HepG2 (cell line): ENCODE data around the gene THRAP3. TPM values are rescaled to one million over a fixed set of nuclear protein-coding genes. Genes with fewer than 3 reads are reported as not detected.

Experiments
- ATAC-seq: fragments of 200-7000 bp; cut with Tn5 transposase; 3 replicates; pipeline ENCODE4 v1.9.1; 2020; ENCODE audit warnings: mild to moderate bottlenecking, moderate library complexity
- BruUV-seq: library from RNA; stranded (reverse); fragments of 400-500 nt; replicated peaks from 2 replicates; lab custom pipeline; 2021; lab: Mats Ljungman, UMichigan
- CTCF ChIA-PET: fragments of 300-600 bp; formaldehyde crosslinking; extraction: SDS; loops from one replicate; lab custom pipeline; 2021; ENCODE audit warnings: low total read pairs, inconsistent platforms, low intra/inter-chr PET ratio; lab: Yijun Ruan, JAX
- POLR2A ChIA-PET: fragments of 350-600 bp; sonication (Branson Sonifier 250); formaldehyde crosslinking; loops from one replicate; lab custom pipeline; 2020; ENCODE audit warnings: antibody characterized with exemption, inconsistent platforms; lab: Yijun Ruan, JAX
- DNase-seq: peaks from one replicate; pipeline ENCODE4 v3.0.0-alpha.2; 2015; ENCODE audit warnings: low spot score
- FAIRE-seq: peaks from 3 replicates; lab custom pipeline; 2011; peaks lifted over from hg19 to GRCh38; lab: Jason Lieb, UNC
- H2AFZ ChIP-seq: one replicate; pipeline ENCODE4 v1.6.1; 2011; ENCODE audit warnings: low read length, inconsistent platforms
- H3K27ac ChIP-seq: fragments of 300-600 bp; 3 replicates; pipeline ENCODE4 v1.8.0; 2011; ENCODE audit warnings: mixed run types, mild to moderate bottlenecking, mixed read lengths, low read length, inconsistent platforms; ENCODE audit not compliant: insufficient read depth; ENCODE audit errors: extremely low read length
- H3K27me3 ChIP-seq, 2 experiments: fragments of 200-600 bp in 1 of 2; 2 replicates in 1 of 2; 3 replicates in 1 of 2; pipeline versions ENCODE4 v1.6.0 to v1.8.0; 2011; ENCODE audit warnings: low read length in 2 of 2, mild to moderate bottlenecking in 2 of 2, moderate library complexity in 2 of 2, inconsistent platforms in 1 of 2; ENCODE audit not compliant: insufficient read depth in 2 of 2, control insufficient read depth in 1 of 2
- H3K36me3 ChIP-seq, 2 experiments: fragments of 200-600 bp in 1 of 2; replicated peaks in 1 of 2; 2 replicates in 1 of 2; 3 replicates in 1 of 2; pipeline versions ENCODE4 v1.5.1 to v1.8.0; 2011; ENCODE audit warnings: low read length in 2 of 2, inconsistent platforms in 1 of 2; ENCODE audit not compliant: insufficient read depth in 2 of 2, control insufficient read depth in 1 of 2
- H3K4me1 ChIP-seq: 2 replicates; pipeline ENCODE4 v1.5.1; 2012; ENCODE audit warnings: low read length, inconsistent platforms; ENCODE audit not compliant: insufficient read depth
- H3K4me2 ChIP-seq: 2 replicates; pipeline ENCODE4 v1.6.0; 2011; ENCODE audit warnings: low read depth, low read length, inconsistent platforms
- H3K4me3 ChIP-seq, 3 experiments: fragments of 200-600 bp in 1 of 3; sonication (generic), shearing (Covaris generic) in 1 of 3; replicated peaks in 1 of 3; 2 replicates each; pipeline ENCODE4 v1.5.1; 2011 to 2016; ENCODE audit warnings: low read length in 3 of 3, inconsistent platforms in 2 of 3, low read depth in 2 of 3, mild to moderate bottlenecking in 2 of 3, control low read depth in 1 of 3, mixed read lengths in 1 of 3; ENCODE audit not compliant: insufficient read depth in 1 of 3
- H3K79me2 ChIP-seq: one replicate; pipeline ENCODE4 v1.6.1; 2011; ENCODE audit warnings: low read length, inconsistent platforms; ENCODE audit not compliant: insufficient read depth
- H3K9ac ChIP-seq: 2 replicates; pipeline ENCODE4 v1.6.0; 2011; ENCODE audit warnings: mild to moderate bottlenecking, low read depth, low read length, inconsistent platforms; ENCODE audit not compliant: insufficient read depth
- H3K9me3 ChIP-seq: 2 replicates; pipeline ENCODE4 v1.5.1; 2012; ENCODE audit warnings: mild to moderate bottlenecking, low read length
- H4K20me1 ChIP-seq: 2 replicates; pipeline ENCODE4 v1.6.0; 2011; ENCODE audit warnings: inconsistent platforms, mild to moderate bottlenecking, low read length, moderate library complexity; ENCODE audit not compliant: insufficient read depth
- ARNTL ChIP-seq: sonication (generic); formaldehyde crosslinking; IDR thresholded peaks from 2 replicates; pipeline ENCODE4 v1.4.0; 2020; ENCODE audit warnings: mild to moderate bottlenecking, missing genetic modification reagents
- ATF7-NPFF ChIP-seq: sonication (generic); formaldehyde crosslinking; IDR thresholded peaks from 2 replicates; pipeline ENCODE4 v1.8.1; 2023; ENCODE audit warnings: mild to moderate bottlenecking, low read depth, missing genetic modification reagents, moderate library complexity
- BRCA1 ChIP-seq: sonication (generic); formaldehyde crosslinking; IDR thresholded peaks from 2 replicates; pipeline ENCODE4 v1.4.0; 2020; ENCODE audit warnings: missing genetic modification reagents
- CCAR2 ChIP-seq: fragments of 200-400 bp; formaldehyde crosslinking; optimal IDR thresholded peaks from 2 replicates; pipeline ENCODE3; 2018; ENCODE audit warnings: low read depth, mild to moderate bottlenecking, low read length, moderate library complexity
- CENPT ChIP-seq: sonication (generic); formaldehyde crosslinking; IDR thresholded peaks from 2 replicates; pipeline ENCODE4 v1.8.0; 2022; ENCODE audit warnings: low read depth, mild to moderate bottlenecking, moderate library complexity, missing genetic modification reagents
- CREB3 ChIP-seq: sonication (generic); formaldehyde crosslinking; IDR thresholded peaks from 2 replicates; pipeline ENCODE4 v1.5.0; 2020; ENCODE audit warnings: missing genetic modification reagents
- ELF1 ChIP-seq: sonication (generic); formaldehyde crosslinking; IDR thresholded peaks from 2 replicates; pipeline ENCODE4 v1.4.0; 2020; ENCODE audit warnings: missing genetic modification reagents
- ELF3 ChIP-seq: IDR thresholded peaks from 2 replicates; pipeline ENCODE4 v1.6.1; 2016; ENCODE audit warnings: missing genetic modification reagents, missing compliant biosample characterization
- ELK4 ChIP-seq: sonication (generic); formaldehyde crosslinking; IDR thresholded peaks from 2 replicates; pipeline ENCODE4 v1.9.0; 2021; ENCODE audit warnings: missing genetic modification reagents, borderline replicate concordance
- FOXP4 ChIP-seq: sonication (generic); formaldehyde crosslinking; IDR thresholded peaks from 2 replicates; pipeline ENCODE4 v1.4.0; 2020; ENCODE audit warnings: missing genetic modification reagents
- HCFC1 ChIP-seq: fragments of 150-350 bp; IDR thresholded peaks from 2 replicates; pipeline ENCODE4 v1.6.1; 2014; ENCODE audit warnings: low read depth, low read length
- KDM2A ChIP-seq: sonication (generic); formaldehyde crosslinking; IDR thresholded peaks from 2 replicates; pipeline ENCODE4 v1.4.0; 2020; ENCODE audit warnings: low read depth, missing genetic modification reagents, borderline replicate concordance
- KLF9 ChIP-seq: IDR thresholded peaks from 2 replicates; pipeline ENCODE4 v1.6.1; 2016; ENCODE audit warnings: low read depth
- POLR2G ChIP-seq: fragments of 200-400 bp; formaldehyde crosslinking; IDR thresholded peaks from 2 replicates; pipeline ENCODE4 v1.6.1; 2018; ENCODE audit warnings: mild to moderate bottlenecking, low read depth, low read length, moderate library complexity
- SAP130 ChIP-seq: IDR thresholded peaks from 2 replicates; pipeline ENCODE4 v1.6.1; 2016; ENCODE audit warnings: low read depth
- SP2 ChIP-seq: sonication (generic); formaldehyde crosslinking; IDR thresholded peaks from 2 replicates; pipeline ENCODE4 v1.5.1; 2020; ENCODE audit warnings: mild to moderate bottlenecking, missing genetic modification reagents
- SP4 ChIP-seq: sonication (generic); formaldehyde crosslinking; IDR thresholded peaks from 2 replicates; pipeline ENCODE4 v1.8.1; 2023; ENCODE audit warnings: mild to moderate bottlenecking, missing genetic modification reagents
- SRSF4 ChIP-seq: fragments of 200-400 bp; formaldehyde crosslinking; IDR thresholded peaks from one replicate; pipeline ENCODE4 v1.6.1; 2018; ENCODE audit warnings: mild to moderate bottlenecking, low read depth, low read length, moderate library complexity; ENCODE audit not compliant: poor library complexity, severe bottlenecking
- THAP11 ChIP-seq: IDR thresholded peaks from 2 replicates; pipeline ENCODE4 v1.6.1; 2016; ENCODE audit warnings: missing biosample characterization, missing genetic modification reagents
- ZFAT ChIP-seq: sonication (generic); formaldehyde crosslinking; conservative IDR thresholded peaks from 2 replicates; pipeline ENCODE4 v1.8.1; 2023; ENCODE audit warnings: missing genetic modification reagents, inconsistent platforms
- ZNF207 ChIP-seq: fragments of 450-650 bp; IDR thresholded peaks from 2 replicates; pipeline ENCODE4 v1.6.1; 2016; ENCODE audit warnings: antibody characterized with exemption, borderline replicate concordance
- ZNF546 ChIP-seq: sonication (generic); formaldehyde crosslinking; conservative IDR thresholded peaks from 2 replicates; pipeline ENCODE4 v1.8.1; 2023; ENCODE audit warnings: mild to moderate bottlenecking, missing genetic modification reagents
- ZNF879 ChIP-seq: sonication (generic); formaldehyde crosslinking; IDR thresholded peaks from 2 replicates; pipeline ENCODE4 v1.8.1; 2023; ENCODE audit warnings: missing genetic modification reagents
- WGBS: methylation state at CpG from one replicate; pipeline ENCODE4 v1.1.6; 2017; ENCODE audit warnings: low lambda C conversion rate; 5-methylcytosine and 5-hydroxymethylcytosine counted together
- in situ Hi-C: cut with HindIII; loops from 2 replicates; pipeline ENCODE4 v1.10.0; 2017; ENCODE audit warnings: low pct_unique_long_range_greater_than_20kb; ENCODE audit not compliant: extremely low pct_ligation_motif_present
- intact Hi-C: fragments of 100-400 bp; cut with micrococcal nuclease; formaldehyde crosslinking; loops from one replicate; pipeline ENCODE4 v1.10.0; 2022; ENCODE audit not compliant: unreplicated experiment
- polyA plus RNA-seq, 8 experiments: library from polyadenylated mRNA; depleted of rRNA in 3 of 8; stranded (reverse) in 7 of 8; unstranded in 1 of 8; fragments of >200 nt; fragmentation: Illumina TruSeq in 4 of 8; extraction: Trizol in 4 of 8; gene quantifications; 2 replicates each; pipeline versions ENCODE4 v1.2.1 to v1.2.3, GENCODE V29; 2011 to 2016; ENCODE audit warnings: low read depth in 4 of 8, missing spikeins in 1 of 8, mixed read lengths in 1 of 8; ENCODE audit not compliant: insufficient read depth in 1 of 8
- total RNA-seq, 5 experiments: library from RNA; depleted of rRNA; stranded (reverse); fragments of >200 nt; fragmentation: Illumina TruSeq; extraction: Trizol; gene quantifications; 2 replicates each; pipeline ENCODE4 v1.2.3, GENCODE V29; 2016; ENCODE audit warnings: low read depth in 1 of 5

THRAP3 gene
- total and polyA plus RNA-seq, 2 of the 13 experiments (the other 11 are each of a cell fraction or from before 2014, with no cell fraction given): 45.0 to 92.6 TPM

- Histone ChIP-seq H3K4me1 (peaks cover 50% of the 10 kb centered on the region), H3K4me3 (no peak overlapping the region), H3K79me2 (no peaks in the 10 kb centered on the region), H2AFZ (peak overlapping the region; percentile 56), H3K36me3 (no peaks in the 10 kb centered on the region), H3K9me3 (no peaks in the 10 kb centered on the region), H3K4me2 (peak overlapping the region; percentile 56), H4K20me1 (no peaks in the 10 kb centered on the region), H3K27me3 (no peaks in the 10 kb centered on the region), H3K9ac (no peak overlapping the region), H3K27ac (no peak overlapping the region)
- intact Hi-C loops: no loop called here
- no TSS peak for BruUV-seq
- no peak for FAIRE-seq
- ATAC-seq: peak; percentile 33; the same call in 2 of the 3 replicates
- ChIA-PET CTCF (no interaction called here), POLR2A (interaction anchor here (1.5 to 4.1 kb wide), 2 partner anchors 11 to 62 kb away, joined by 4 to 23 read pairs; partner anchors contain the start of gene THRAP3)
- 5% methylated on average over 2 of the region's 2 CpGs for WGBS
- DNase-seq: no peak
- in situ Hi-C loops: no loop called here
- TF ChIP-seq KLF9 (CRISPR knock-in tag) (no peak), ELK4 (CRISPR knock-in tag) (no peak), ATF7-NPFF (CRISPR knock-in tag) (no peak), ZNF207 (no peak), THAP11 (CRISPR knock-in tag) (no peak), ELF1 (CRISPR knock-in tag) (peak; percentile 72), ZNF546 (CRISPR knock-in tag) (no peak), ZNF879 (CRISPR knock-in tag) (no peak), SP4 (CRISPR knock-in tag) (no peak), ELF3 (CRISPR knock-in tag) (peak; percentile 87), ARNTL (CRISPR knock-in tag) (no peak), BRCA1 (CRISPR knock-in tag) (no peak), SP2 (CRISPR knock-in tag) (no peak), POLR2G (no peak), ZFAT (CRISPR knock-in tag) (no peak), FOXP4 (CRISPR knock-in tag) (no peak), CENPT (CRISPR knock-in tag) (no peak), KDM2A (CRISPR knock-in tag) (no peak), SAP130 (CRISPR knock-in tag) (peak; percentile 59), HCFC1 (no peak), CCAR2 (no peak), CREB3 (CRISPR knock-in tag) (no peak), SRSF4 (no peak)
These were observed 11.5 kb upstream of the THRAP3 start for GRCh38 chr1:36212782-36213181.
